Osteoblast (primary cell): ENCODE measurements around the gene SERPINA4. TPM values are rescaled to one million over a fixed set of nuclear protein-coding genes. Genes with fewer than 3 reads are reported as not detected.
A peak's percentile ranks its signal among the peaks of the same experiment; 100 is the strongest.

Experiments
- DNase-seq: peaks from one replicate; pipeline ENCODE4 v3.0.0; 2011; ENCODE audit warnings: low spot score, mixed read lengths; ENCODE audit not compliant: insufficient read length; ENCODE audit errors: missing footprints
- H2AFZ ChIP-seq: 2 replicates; pipeline ENCODE4 v1.6.0; 2011; ENCODE audit warnings: mild to moderate bottlenecking, low read length
- H3K27ac ChIP-seq: 2 replicates; pipeline ENCODE4 v1.5.1; 2011; ENCODE audit warnings: mild to moderate bottlenecking, low read depth, low read length, moderate library complexity
- H3K27me3 ChIP-seq: 2 replicates; pipeline ENCODE4 v1.6.0; 2012; ENCODE audit warnings: mild to moderate bottlenecking, control low read depth, inconsistent platforms, low read length, moderate library complexity; ENCODE audit not compliant: insufficient read depth
- H3K36me3 ChIP-seq: 2 replicates; pipeline ENCODE4 v1.5.1; 2011; ENCODE audit warnings: mild to moderate bottlenecking, low read length, control low read depth, moderate library complexity; ENCODE audit not compliant: insufficient read depth
- H3K4me1 ChIP-seq: 2 replicates; pipeline ENCODE4 v1.5.1; 2011; ENCODE audit warnings: mild to moderate bottlenecking, low read length, control low read depth, moderate library complexity; ENCODE audit not compliant: insufficient read depth
- H3K4me2 ChIP-seq: 2 replicates; pipeline ENCODE4 v1.6.0; 2011; ENCODE audit warnings: mild to moderate bottlenecking, low read length; ENCODE audit not compliant: insufficient read depth
- H3K4me3 ChIP-seq: fragments of 200-600 bp; sonication (generic); 3 replicates; pipeline ENCODE4 v1.5.1; 2012; ENCODE audit warnings: mild to moderate bottlenecking, low read length, inconsistent platforms; ENCODE audit not compliant: insufficient read depth
- H3K79me2 ChIP-seq: 2 replicates; pipeline ENCODE4 v1.6.0; 2012; ENCODE audit warnings: mild to moderate bottlenecking, low read length, control low read depth, inconsistent platforms; ENCODE audit not compliant: insufficient read depth
- H3K9me3 ChIP-seq: 2 replicates; pipeline ENCODE4 v1.5.1; 2011; ENCODE audit warnings: low read depth, low read length, control low read depth
- H4K20me1 ChIP-seq: 2 replicates; pipeline ENCODE4 v1.6.0; 2012; ENCODE audit warnings: mild to moderate bottlenecking, low read length, control low read depth; ENCODE audit not compliant: insufficient read depth
- total RNA-seq: library from RNA; depleted of rRNA; stranded (reverse); fragments of >200 nt; gene quantifications from 2 replicates; pipeline ENCODE4 v1.2.3, GENCODE V29; 2012
- TF ChIP-seq, protein P1 (sequence below): IDR thresholded peaks from 2 replicates; pipeline ENCODE4 v1.5.1; 2011; ENCODE audit warnings: mild to moderate bottlenecking, low read depth, low read length, moderate library complexity; ENCODE audit errors: extremely low read depth

Gene SERPINA4
- total RNA-seq, 1 donor = not detected

DNA sequence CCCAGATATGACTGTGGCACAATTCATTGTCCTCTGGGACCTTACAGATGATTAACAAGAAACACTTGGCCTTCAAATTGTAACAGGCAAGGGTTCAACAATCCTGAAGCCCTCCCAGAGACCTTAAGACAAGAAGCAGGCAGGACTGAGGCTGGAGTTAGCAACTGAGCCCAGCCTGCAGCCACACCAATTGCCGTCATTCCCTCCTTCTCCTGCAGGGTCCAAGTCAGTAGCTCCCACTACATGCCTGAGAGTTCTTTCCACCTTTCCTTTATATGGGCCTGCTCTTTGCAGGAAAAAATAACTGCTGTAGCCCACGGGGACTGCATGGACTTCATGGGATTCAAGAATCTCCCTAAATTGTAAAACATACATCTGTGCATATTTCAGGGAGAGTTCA lies 2.4 kb upstream of the SERPINA4 start:
- Histone ChIP-seq H3K27me3 (no peaks in the 10 kb centered on the region), H3K9me3 (no peaks in the 10 kb centered on the region), H3K36me3 (no peaks in the 10 kb centered on the region), H3K79me2 (no peaks in the 10 kb centered on the region), H3K4me2 (no peak overlapping the region), H3K4me1 (no peaks in the 10 kb centered on the region), H3K27ac (no peak overlapping the region), H4K20me1 (no peaks in the 10 kb centered on the region), H2AFZ (no peak overlapping the region), H3K4me3 (no peak overlapping the region)
- TF ChIP-seq, protein P1, sequence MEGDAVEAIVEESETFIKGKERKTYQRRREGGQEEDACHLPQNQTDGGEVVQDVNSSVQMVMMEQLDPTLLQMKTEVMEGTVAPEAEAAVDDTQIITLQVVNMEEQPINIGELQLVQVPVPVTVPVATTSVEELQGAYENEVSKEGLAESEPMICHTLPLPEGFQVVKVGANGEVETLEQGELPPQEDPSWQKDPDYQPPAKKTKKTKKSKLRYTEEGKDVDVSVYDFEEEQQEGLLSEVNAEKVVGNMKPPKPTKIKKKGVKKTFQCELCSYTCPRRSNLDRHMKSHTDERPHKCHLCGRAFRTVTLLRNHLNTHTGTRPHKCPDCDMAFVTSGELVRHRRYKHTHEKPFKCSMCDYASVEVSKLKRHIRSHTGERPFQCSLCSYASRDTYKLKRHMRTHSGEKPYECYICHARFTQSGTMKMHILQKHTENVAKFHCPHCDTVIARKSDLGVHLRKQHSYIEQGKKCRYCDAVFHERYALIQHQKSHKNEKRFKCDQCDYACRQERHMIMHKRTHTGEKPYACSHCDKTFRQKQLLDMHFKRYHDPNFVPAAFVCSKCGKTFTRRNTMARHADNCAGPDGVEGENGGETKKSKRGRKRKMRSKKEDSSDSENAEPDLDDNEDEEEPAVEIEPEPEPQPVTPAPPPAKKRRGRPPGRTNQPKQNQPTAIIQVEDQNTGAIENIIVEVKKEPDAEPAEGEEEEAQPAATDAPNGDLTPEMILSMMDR = no peak
- DNase-seq = peak; percentile 74

DNA sequence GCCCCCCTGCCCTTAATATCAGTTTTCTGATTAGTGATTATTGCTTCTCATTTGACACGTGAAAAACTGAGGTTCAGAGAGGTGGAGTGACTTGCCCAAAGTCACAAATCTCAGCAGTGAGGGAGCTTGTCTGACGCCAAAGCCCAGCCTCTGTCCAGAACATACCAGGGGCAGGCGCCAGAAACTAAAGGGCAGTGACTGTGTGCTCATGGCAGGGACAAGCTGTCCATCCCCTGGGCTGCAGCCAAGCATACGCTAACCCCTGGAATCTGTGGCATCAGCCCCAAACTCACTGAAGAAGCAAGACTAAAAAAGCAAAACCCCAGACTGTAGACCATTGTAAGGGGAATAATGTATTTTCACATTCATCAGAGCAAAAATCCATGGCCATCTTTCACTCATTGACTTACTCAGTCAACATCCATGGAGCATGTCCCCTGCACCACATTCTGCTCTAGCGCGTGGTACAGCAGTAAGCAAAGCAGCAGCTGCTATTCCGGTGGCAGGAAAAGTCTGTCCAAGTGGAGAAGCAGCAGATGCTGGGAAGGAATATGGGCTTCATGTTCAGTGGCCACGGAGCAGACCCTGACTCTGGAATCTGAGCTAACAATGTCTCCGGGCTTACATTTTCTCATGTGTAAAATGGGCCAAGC lies 1.5 kb upstream of the SERPINA4 start:
- H3K36me3 ChIP-seq = no peaks in the 10 kb centered on the region
- no peak overlapping the region for H3K27ac ChIP-seq
- no peak overlapping the region for H3K4me3 ChIP-seq
- H4K20me1 ChIP-seq = no peaks in the 10 kb centered on the region
- DNase-seq = peak; percentile 80
- TF ChIP-seq, protein P1 = no peak
- no peaks in the 10 kb centered on the region for H3K27me3 ChIP-seq
- no peaks in the 10 kb centered on the region for H3K4me1 ChIP-seq
- no peaks in the 10 kb centered on the region for H3K79me2 ChIP-seq
- H3K4me2 ChIP-seq = no peak overlapping the region
- no peaks in the 10 kb centered on the region for H3K9me3 ChIP-seq
- H2AFZ ChIP-seq = no peak overlapping the region

DNA sequence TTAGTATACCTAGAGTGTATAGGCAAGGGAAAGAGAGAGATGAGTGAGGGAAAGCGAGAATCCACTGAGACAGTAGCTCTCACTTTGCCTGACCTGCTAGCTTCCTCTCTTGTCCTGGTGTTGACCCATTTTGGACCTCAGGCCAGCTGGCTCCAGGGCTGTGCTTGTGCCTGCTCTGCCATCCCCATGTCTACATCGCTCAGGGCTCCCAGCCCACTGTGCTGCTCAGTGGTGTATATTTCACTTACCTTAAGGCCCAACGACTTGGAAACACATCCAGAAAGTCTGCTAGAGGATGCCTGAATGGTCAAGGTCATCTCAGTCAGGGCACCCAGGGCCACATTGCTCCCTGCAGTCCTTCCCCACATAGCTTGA lies 964 bp upstream of the SERPINA4 start:
- no peak overlapping the region for H3K27ac ChIP-seq
- H3K4me2 ChIP-seq = no peak overlapping the region
- H3K27me3 ChIP-seq = no peaks in the 10 kb centered on the region
- no peaks in the 10 kb centered on the region for H4K20me1 ChIP-seq
- DNase-seq = no peak
- H3K79me2 ChIP-seq = no peaks in the 10 kb centered on the region
- H2AFZ ChIP-seq = no peak overlapping the region
- TF ChIP-seq, protein P1 = no peak
- H3K4me1 ChIP-seq = peaks cover 4% of the 10 kb centered on the region
- no peaks in the 10 kb centered on the region for H3K36me3 ChIP-seq
- no peak overlapping the region for H3K4me3 ChIP-seq
- no peaks in the 10 kb centered on the region for H3K9me3 ChIP-seq

DNA sequence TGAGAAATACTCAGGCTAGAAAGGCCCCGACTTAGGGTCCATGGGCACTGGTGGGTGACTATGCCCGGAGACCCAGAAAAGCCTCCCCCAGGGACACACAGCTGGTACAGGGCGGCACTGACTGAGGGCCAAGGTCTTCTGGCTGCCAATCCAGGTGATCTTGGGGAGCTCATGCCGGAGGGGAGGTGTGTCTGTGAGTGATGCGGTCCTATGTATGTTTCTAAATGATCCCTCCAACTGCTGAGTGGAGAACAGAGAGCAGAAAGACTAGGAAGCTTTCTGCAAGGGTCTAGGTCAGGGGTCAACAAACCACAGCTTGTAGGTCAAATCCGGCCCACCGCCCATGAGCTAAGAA lies 391 bp downstream of the SERPINA4 start:
- Histone ChIP-seq H3K4me2 (no peak overlapping the region), H2AFZ (no peak overlapping the region), H3K4me1 (peaks cover 4% of the 10 kb centered on the region), H3K9me3 (no peaks in the 10 kb centered on the region), H3K36me3 (no peaks in the 10 kb centered on the region), H3K27ac (no peak overlapping the region), H3K27me3 (no peaks in the 10 kb centered on the region), H3K4me3 (no peak overlapping the region), H4K20me1 (no peaks in the 10 kb centered on the region), H3K79me2 (no peaks in the 10 kb centered on the region)
- TF ChIP-seq, protein P1 = no peak
- no peak for DNase-seq
